HUES6 (cell line): ENCODE measurements around the gene DLX3.

Experiments
- H3K27ac ChIP-seq: 2 replicates; pipeline ENCODE4 v1.7.0; 2013; ENCODE audit warnings: low read depth, mild to moderate bottlenecking, low read length, inconsistent platforms
- H3K27me3 ChIP-seq: 2 replicates; pipeline ENCODE4 v1.6.1; 2013; ENCODE audit warnings: low read length; ENCODE audit not compliant: control insufficient read depth, insufficient read depth
- H3K36me3 ChIP-seq: 2 replicates; pipeline ENCODE4 v1.6.1; 2013; ENCODE audit warnings: low read length; ENCODE audit not compliant: control insufficient read depth, insufficient read depth
- H3K4me1 ChIP-seq: 2 replicates; pipeline ENCODE4 v1.6.1; 2013; ENCODE audit warnings: low read length; ENCODE audit not compliant: control insufficient read depth, insufficient read depth
- H3K4me3 ChIP-seq: 2 replicates; pipeline ENCODE4 v1.5.1; 2013; ENCODE audit warnings: low read depth, low read length
- H3K9ac ChIP-seq: one replicate; pipeline ENCODE4 v1.6.1; 2013; ENCODE audit warnings: mild to moderate bottlenecking, low read length
- H3K9me3 ChIP-seq: 2 replicates; pipeline ENCODE4 v1.6.1; 2013; ENCODE audit warnings: low read depth, low read length; ENCODE audit not compliant: control insufficient read depth, insufficient read depth

DLX3 gene

GRCh38 chr17:50034498-50035364, 39.7 kb upstream of the DLX3 start:
- no peak overlapping the region for H3K4me3 ChIP-seq
- no peak overlapping the region for H3K27ac ChIP-seq
- no peaks in the 10 kb centered on the region for H3K36me3 ChIP-seq
- no peaks in the 10 kb centered on the region for H3K9me3 ChIP-seq
- H3K4me1 ChIP-seq: peaks cover 16% of the 10 kb centered on the region
- no peaks in the 10 kb centered on the region for H3K27me3 ChIP-seq
- H3K9ac ChIP-seq: no peak overlapping the region

GRCh38 chr17:50033316-50033715, 38.3 kb upstream of the DLX3 start:
- no peaks in the 10 kb centered on the region for H3K27me3 ChIP-seq
- H3K4me1 ChIP-seq: peaks cover 23% of the 10 kb centered on the region
- no peaks in the 10 kb centered on the region for H3K9me3 ChIP-seq
- H3K9ac ChIP-seq: no peak overlapping the region
- no peak overlapping the region for H3K4me3 ChIP-seq
- H3K27ac ChIP-seq: no peak overlapping the region
- H3K36me3 ChIP-seq: no peaks in the 10 kb centered on the region

DNA sequence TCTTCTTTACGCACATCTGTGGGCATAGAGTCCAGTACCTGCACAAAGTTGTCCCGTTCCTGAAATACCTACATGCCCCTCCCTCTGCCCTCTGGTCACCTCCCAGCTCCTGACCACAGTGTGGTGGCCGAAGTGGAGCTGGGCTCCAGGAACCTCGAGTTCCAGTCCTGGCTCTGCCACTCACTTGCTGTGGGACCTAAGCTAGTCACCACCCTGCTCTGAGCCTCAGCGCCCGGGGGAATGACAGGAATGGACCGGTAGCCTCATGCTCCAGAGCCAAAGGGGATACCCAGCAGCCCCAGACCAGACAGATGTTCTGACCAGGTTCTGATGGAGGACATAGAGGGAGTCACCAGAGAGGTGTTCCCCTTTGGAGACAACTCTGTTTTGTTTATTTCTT, 34.2 kb upstream of the DLX3 start:
- no peak overlapping the region for H3K27ac ChIP-seq
- no peak overlapping the region for H3K4me3 ChIP-seq
- peaks cover 8% of the 10 kb centered on the region for H3K9me3 ChIP-seq
- H3K9ac ChIP-seq: no peak overlapping the region
- no peaks in the 10 kb centered on the region for H3K36me3 ChIP-seq
- H3K4me1 ChIP-seq: peaks cover 19% of the 10 kb centered on the region
- H3K27me3 ChIP-seq: no peaks in the 10 kb centered on the region

DNA sequence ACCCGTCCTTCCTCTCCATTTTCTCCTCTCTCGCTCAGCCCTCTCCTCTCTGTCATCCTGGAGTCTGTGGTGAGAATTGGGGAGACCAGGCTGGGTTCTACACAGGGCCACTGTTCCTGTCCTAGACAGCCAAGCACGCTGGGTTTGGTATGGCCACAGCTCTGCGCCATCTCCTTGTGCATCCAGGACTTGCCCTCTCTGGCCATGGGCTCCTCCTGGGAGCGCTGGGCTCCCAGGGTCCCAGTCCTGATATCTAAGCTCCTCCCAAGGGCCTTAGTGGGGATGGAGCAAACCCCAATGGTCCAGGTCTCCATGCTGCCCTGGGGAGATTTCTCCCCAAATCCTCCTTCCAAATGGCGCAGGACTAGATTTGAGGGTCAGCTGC, 33.7 kb upstream of the DLX3 start:
- Histone ChIP-seq H3K4me1 (peaks cover 18% of the 10 kb centered on the region), H3K36me3 (no peaks in the 10 kb centered on the region), H3K9ac (peak overlapping the region; percentile 9), H3K9me3 (peaks cover 12% of the 10 kb centered on the region), H3K4me3 (peak overlapping the region; percentile 1; the same call in 1 of the 2 replicates), H3K27ac (no peak overlapping the region), H3K27me3 (no peaks in the 10 kb centered on the region)

- H3K4me1 ChIP-seq: peaks cover 18% of the 10 kb centered on the region
- no peaks in the 10 kb centered on the region for H3K27me3 ChIP-seq
- H3K9me3 ChIP-seq: peaks cover 15% of the 10 kb centered on the region
- H3K27ac ChIP-seq: no peak overlapping the region
- peak overlapping the region; percentile 9 for H3K9ac ChIP-seq
- no peaks in the 10 kb centered on the region for H3K36me3 ChIP-seq
- peak overlapping the region; percentile 1; the same call in 1 of the 2 replicates for H3K4me3 ChIP-seq
Measured at GRCh38 chr17:50027881-50028735, 33.1 kb upstream of the DLX3 start.

GRCh38 chr17:50027172-50027880, 32.3 kb upstream of the DLX3 start:
- Histone ChIP-seq H3K9ac (no peak overlapping the region), H3K9me3 (peaks cover 15% of the 10 kb centered on the region), H3K27ac (no peak overlapping the region), H3K36me3 (no peaks in the 10 kb centered on the region), H3K27me3 (no peaks in the 10 kb centered on the region), H3K4me1 (peaks cover 18% of the 10 kb centered on the region), H3K4me3 (peak overlapping the region; percentile 17; the same call in 1 of the 2 replicates)

DNA sequence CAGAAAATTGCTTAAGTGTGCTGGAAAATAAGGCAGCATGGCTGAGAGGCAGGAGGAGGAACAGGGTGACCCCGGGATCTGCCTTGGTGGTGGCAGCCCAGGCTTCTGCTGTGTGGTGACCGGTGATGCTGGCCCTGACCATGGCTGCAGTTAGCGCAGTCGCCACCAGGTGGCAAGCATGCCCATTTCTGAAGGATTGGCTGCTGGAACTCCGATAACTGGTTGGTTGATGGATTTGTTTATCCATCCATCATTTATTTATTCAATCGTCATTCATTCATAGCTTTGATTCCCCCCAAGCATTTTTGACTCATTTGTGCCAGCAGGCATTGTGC, 31.8 kb upstream of the DLX3 start:
- H3K4me1 ChIP-seq: peaks cover 18% of the 10 kb centered on the region
- peaks cover 15% of the 10 kb centered on the region for H3K9me3 ChIP-seq
- H3K27ac ChIP-seq: no peak overlapping the region
- no peaks in the 10 kb centered on the region for H3K36me3 ChIP-seq
- no peaks in the 10 kb centered on the region for H3K27me3 ChIP-seq
- H3K4me3 ChIP-seq: peak overlapping the region; percentile 17; the same call in 1 of the 2 replicates
- no peak overlapping the region for H3K9ac ChIP-seq

DNA sequence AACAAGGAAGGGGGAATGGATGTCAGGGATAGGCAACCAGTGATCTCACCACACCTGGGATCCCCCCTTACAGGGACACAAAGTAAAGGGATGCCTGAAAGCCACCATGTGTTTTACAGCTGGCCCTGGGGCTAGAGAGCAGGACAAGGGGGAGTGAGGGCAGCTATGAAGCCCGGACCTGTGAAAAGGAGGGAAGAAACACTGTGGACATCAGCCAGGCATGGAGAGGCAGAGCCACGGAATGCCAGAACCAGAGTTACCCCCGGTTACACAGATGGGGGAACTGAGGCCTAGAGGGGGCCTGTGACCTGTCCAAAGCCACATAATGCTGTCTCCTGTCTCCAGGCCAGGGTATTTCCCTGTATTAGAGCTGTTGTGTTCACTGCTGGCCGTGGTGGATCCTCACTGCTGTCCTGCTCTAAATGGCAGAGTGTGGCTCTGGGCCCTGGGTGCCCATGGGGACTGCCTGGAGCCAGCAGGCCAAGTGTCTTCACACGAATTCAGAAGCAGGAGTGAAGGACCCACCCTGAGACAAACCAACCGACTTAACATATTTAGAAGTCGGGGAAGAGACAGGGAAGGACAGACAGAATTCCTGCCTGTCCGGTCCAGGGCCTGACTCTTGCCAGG, 31.1 kb upstream of the DLX3 start:
- H3K36me3 ChIP-seq: no peaks in the 10 kb centered on the region
- peaks cover 18% of the 10 kb centered on the region for H3K4me1 ChIP-seq
- peaks cover 15% of the 10 kb centered on the region for H3K9me3 ChIP-seq
- H3K27ac ChIP-seq: no peak overlapping the region
- no peak overlapping the region for H3K4me3 ChIP-seq
- H3K27me3 ChIP-seq: peaks cover 3% of the 10 kb centered on the region; the same call in 1 of the 2 replicates
- no peak overlapping the region for H3K9ac ChIP-seq

- Histone ChIP-seq H3K27me3 (peaks cover 3% of the 10 kb centered on the region; the same call in 1 of the 2 replicates), H3K36me3 (no peaks in the 10 kb centered on the region), H3K9ac (no peak overlapping the region), H3K27ac (no peak overlapping the region), H3K4me3 (no peak overlapping the region), H3K9me3 (peaks cover 15% of the 10 kb centered on the region), H3K4me1 (peaks cover 18% of the 10 kb centered on the region)
Measured at GRCh38 chr17:50024808-50025207, 29.8 kb upstream of the DLX3 start.

- H3K27me3 ChIP-seq: peaks cover 3% of the 10 kb centered on the region; the same call in 1 of the 2 replicates
- no peak overlapping the region for H3K9ac ChIP-seq
- peaks cover 14% of the 10 kb centered on the region for H3K4me1 ChIP-seq
- no peak overlapping the region for H3K27ac ChIP-seq
- H3K9me3 ChIP-seq: peaks cover 15% of the 10 kb centered on the region
- H3K36me3 ChIP-seq: no peaks in the 10 kb centered on the region
- no peak overlapping the region for H3K4me3 ChIP-seq
Measured at GRCh38 chr17:50023520-50023919, 28.5 kb upstream of the DLX3 start.
